Retinal pigment epithelial cell (primary cell): ENCODE measurements around the gene ATP11C.
"Not testable (repeated sequence)": the region's sequence is repeated elsewhere in the genome, so short reads cannot be mapped to it uniquely, and the experiment has no call there.

Experiments
- DNase-seq: peaks from one replicate; pipeline ENCODE4 v3.0.0-alpha.2; 2010; ENCODE audit warnings: low read depth
- H3K4me3 ChIP-seq: 2 replicates; pipeline ENCODE4 v1.5.1; 2011; ENCODE audit warnings: mild to moderate bottlenecking, low read length, control low read depth, moderate library complexity
- TF ChIP-seq, protein P1 (sequence below): conservative IDR thresholded peaks from 2 replicates; pipeline ENCODE4 v1.5.1; 2011; ENCODE audit warnings: low read depth, low read length, control low read depth, inconsistent platforms

Gene ATP11C

DNA sequence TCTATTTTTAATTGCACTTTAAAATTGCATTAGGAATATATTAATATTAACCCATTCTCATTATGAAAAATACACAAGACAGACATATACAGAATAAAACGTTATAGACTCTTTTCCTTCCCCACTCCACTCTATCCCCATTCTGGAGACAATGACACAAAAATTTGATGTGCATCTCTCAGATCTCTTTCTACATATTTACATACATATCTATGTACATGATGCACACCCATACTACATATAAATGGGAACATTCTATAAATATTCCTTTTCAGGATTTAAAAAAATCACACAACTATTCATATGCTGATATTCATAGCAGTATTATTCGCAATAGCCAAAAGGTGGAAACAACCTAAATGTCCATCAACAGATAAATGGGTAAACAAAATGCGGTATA, 34.9 kb upstream of the ATP11C start:
- TF ChIP-seq, protein P1, sequence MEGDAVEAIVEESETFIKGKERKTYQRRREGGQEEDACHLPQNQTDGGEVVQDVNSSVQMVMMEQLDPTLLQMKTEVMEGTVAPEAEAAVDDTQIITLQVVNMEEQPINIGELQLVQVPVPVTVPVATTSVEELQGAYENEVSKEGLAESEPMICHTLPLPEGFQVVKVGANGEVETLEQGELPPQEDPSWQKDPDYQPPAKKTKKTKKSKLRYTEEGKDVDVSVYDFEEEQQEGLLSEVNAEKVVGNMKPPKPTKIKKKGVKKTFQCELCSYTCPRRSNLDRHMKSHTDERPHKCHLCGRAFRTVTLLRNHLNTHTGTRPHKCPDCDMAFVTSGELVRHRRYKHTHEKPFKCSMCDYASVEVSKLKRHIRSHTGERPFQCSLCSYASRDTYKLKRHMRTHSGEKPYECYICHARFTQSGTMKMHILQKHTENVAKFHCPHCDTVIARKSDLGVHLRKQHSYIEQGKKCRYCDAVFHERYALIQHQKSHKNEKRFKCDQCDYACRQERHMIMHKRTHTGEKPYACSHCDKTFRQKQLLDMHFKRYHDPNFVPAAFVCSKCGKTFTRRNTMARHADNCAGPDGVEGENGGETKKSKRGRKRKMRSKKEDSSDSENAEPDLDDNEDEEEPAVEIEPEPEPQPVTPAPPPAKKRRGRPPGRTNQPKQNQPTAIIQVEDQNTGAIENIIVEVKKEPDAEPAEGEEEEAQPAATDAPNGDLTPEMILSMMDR, result no peak
- no peak overlapping the region for H3K4me3 ChIP-seq
- no peak for DNase-seq

DNA sequence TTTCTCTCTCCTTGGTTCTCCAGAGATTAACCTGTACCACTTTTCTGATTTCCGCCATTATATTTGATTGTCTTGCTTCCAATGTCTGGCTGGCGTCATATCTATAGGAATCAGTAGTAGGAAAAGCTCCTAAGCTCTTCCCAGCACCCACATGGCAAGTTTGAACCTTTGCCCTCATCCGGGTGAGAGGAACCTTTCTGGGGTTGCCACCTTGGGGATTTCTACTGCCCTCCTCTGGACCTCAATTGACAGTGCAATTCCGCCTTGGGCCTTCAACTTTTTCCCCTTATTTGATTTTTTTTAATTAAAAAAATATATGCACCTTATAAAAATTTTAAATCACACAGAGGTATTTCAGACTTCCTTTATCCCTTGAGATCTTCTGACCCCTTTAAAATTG, 34.4 kb upstream of the ATP11C start:
- no peak for DNase-seq
- H3K4me3 ChIP-seq, result no peak overlapping the region
- TF ChIP-seq, protein P1, result peak; percentile 30

DNA sequence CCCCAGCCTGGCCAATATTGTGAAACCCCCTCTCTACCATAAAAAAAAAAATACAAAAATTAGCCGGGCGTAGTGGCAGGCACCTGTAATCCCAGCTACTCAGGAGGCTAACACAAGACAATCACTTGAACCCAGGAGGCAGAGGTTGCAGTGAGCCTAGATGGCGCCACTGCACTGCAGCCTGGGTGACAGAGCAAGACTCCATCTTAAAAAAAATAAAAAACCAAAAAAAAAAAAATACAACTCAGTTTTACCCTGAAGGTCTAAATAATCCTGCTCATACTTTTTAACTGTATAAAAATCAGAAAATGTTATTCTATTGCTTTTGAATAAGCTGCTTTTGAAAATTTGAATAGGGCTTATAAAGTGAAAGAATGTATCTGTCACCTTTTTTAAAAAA, 33.3 kb upstream of the ATP11C start:
- TF ChIP-seq, protein P1, result peak; percentile 36
- DNase-seq, H3K4me3 ChIP-seq: not testable (repeated sequence)

DNA sequence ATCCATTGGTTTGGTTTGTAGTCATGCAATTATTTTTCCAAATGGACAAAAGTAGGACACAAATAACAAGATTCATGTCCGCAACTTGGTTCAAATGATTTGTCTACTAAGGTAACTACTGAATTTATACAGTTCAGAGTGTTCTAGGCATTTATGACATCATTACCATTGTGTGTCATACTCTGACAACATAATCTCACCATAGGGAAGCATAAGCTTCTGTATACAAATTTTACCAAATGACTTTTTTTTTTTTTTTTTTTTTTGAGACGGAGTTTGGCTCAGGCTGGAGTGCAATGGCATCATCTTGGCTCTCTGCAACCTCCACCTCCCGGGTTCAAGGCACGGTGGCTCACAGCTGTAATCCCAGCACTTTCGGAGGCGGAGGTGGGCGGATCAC, 32.6 kb upstream of the ATP11C start, which contains the start of gene CXorf66:
Gene CXorf66 (minus strand): TSS at position 101 of the 400 bp plus-strand sequence. CDS start 25 bp downstream, at position 76.
- H3K4me3 ChIP-seq, result no peak within 1 kb of the TSS
- TF ChIP-seq, protein P1, result no peak
- no peak for DNase-seq

DNA sequence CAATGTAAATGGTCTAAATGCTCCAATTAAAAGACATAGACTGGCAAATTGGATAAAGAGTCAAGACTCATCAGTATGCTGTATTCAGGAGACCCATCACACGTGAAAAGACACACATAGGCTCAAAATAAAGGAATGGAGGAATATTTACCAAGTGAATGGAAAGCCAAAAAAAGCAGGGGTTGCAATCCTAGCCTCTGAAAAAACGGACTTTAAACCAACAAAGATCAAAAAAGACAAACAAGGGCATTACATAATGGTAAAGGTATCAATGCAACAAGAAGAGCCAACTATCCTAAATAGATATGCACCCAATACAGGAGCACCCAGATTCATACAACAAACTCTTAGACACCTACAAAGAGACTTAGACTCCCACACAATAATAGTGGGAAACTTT, 28.2 kb upstream of the ATP11C start:
- not testable (repeated sequence) for H3K4me3 ChIP-seq, DNase-seq

DNA sequence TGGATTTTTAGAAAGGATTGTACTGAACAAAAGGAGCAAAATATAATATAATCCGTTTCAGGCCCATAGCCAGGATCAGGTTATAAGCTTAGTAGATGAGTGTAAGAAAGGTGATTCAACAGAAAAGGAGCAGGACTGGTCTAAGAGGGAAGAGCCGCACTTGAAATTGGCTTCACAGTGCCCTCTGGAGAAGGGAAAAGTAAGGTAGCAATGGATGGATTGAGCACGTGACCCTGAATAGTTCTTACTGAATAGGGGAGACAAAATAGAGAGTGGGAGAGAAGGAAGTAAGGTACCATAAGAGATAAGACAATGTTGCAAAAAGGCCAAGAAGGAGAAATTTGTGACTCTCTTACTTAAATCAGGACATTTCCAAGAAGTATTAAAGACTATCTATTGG, 16.9 kb upstream of the ATP11C start:
- no peak for DNase-seq
- no peak overlapping the region for H3K4me3 ChIP-seq
- TF ChIP-seq, protein P1, result no peak

DNA sequence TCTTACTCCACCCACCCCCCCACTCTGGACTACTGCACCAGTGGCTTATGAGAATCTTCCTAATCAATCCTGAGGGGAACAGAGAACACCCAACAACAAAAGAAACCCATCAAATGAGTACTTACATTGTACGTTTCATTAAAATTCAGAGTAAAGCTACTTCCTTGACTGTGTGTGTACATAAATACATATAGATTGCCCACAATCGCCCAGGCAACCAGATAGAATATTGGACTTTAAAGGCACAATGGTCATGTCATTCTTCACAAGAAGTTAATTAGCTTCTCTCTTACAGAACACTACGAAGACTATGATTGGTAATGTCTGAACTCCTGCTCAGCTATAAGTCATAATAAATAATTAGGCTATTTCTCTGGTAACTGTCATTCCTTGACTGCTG, 12.2 kb upstream of the ATP11C start:
- DNase-seq, result no peak
- TF ChIP-seq, protein P1, result no peak
- H3K4me3 ChIP-seq, result no peak overlapping the region

DNA sequence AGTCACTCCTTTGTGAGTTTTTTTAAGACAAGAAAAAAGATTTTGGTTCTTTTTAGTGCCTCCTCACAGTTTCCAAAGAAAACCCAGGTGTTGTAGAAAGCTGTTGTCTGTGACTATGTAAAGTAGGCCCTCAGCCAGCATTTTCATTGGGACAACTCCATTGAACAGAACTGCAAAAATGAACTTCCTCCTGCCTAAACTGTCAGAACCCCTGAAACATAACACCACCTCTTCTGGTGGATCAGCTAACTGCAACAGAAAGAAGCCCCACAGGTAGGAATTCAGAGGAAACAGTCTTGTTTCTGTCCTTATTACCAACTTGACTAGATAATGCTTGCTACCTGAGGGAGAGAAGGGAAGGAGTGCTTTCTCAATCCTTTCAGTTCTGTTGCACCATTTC, 3.4 kb upstream of the ATP11C start:
- no peak overlapping the region for H3K4me3 ChIP-seq
- TF ChIP-seq, protein P1, result peak; percentile 5
- DNase-seq, result no peak
